CD14-positive monocyte (primary cell): Measurements from ENCODE around the gene IPMK. TPM values are rescaled to one million over a fixed set of nuclear protein-coding genes. Genes with fewer than 3 reads are reported as not detected.

Source experiments
- DNase-seq, 3 donors: peaks; one replicate each; pipeline ENCODE4 v3.0.0-alpha.2; 2011 to 2022
- H2AFZ ChIP-seq: 2 replicates; pipeline ENCODE4 v1.6.0; 2012; ENCODE audit warnings: mild to moderate bottlenecking, low read depth, low read length, inconsistent platforms; ENCODE audit not compliant: insufficient read depth, poor library complexity, severe bottlenecking
- H3K27ac ChIP-seq, 2 donors: 1 replicate in 1 of 2; 2 replicates in 1 of 2; pipeline ENCODE4 v1.5.1; 2012 to 2013; ENCODE audit warnings: low read length in 2 of 2, control low read depth in 1 of 2, inconsistent platforms in 1 of 2, low read depth in 1 of 2, mild to moderate bottlenecking in 1 of 2
- H3K27me3 ChIP-seq, 2 donors: one replicate each; pipeline versions ENCODE4 v1.6.0 to v1.6.1; 2011 to 2013; ENCODE audit warnings: low read length in 2 of 2; ENCODE audit not compliant: control insufficient read depth in 2 of 2, insufficient read depth in 2 of 2
- H3K36me3 ChIP-seq, 2 donors: replicated peaks in 1 of 2; 1 replicate in 1 of 2; 2 replicates in 1 of 2; pipeline versions ENCODE4 v1.5.1 to v1.6.1; 2012 to 2013; ENCODE audit warnings: low read length in 2 of 2, control low read depth in 1 of 2, inconsistent platforms in 1 of 2, mild to moderate bottlenecking in 1 of 2; ENCODE audit not compliant: insufficient read depth in 2 of 2, control insufficient read depth in 1 of 2
- H3K4me1 ChIP-seq, 2 donors: 1 replicate in 1 of 2; 2 replicates in 1 of 2; pipeline versions ENCODE4 v1.5.1 to v1.6.1; 2012 to 2013; ENCODE audit warnings: low read length in 2 of 2, control low read depth in 1 of 2, inconsistent platforms in 1 of 2, mild to moderate bottlenecking in 1 of 2, moderate library complexity in 1 of 2; ENCODE audit not compliant: insufficient read depth in 2 of 2, control insufficient read depth in 1 of 2
- H3K4me2 ChIP-seq: replicated peaks from 2 replicates; pipeline ENCODE3; 2012; ENCODE audit warnings: low read length, moderate library complexity, mild to moderate bottlenecking; ENCODE audit not compliant: poor library complexity, severe bottlenecking; ENCODE audit errors: extremely low read depth
- H3K4me3 ChIP-seq, 3 experiments: fragments of 200-600 bp in 1 of 3; sonication (generic) in 1 of 3; replicated peaks in 1 of 3; 1 replicate in 2 of 3; 2 replicates in 1 of 3; pipeline ENCODE4 v1.5.1; 2011 to 2013; ENCODE audit warnings: low read length in 3 of 3, mild to moderate bottlenecking in 3 of 3, control low read depth in 2 of 3, low read depth in 2 of 3, inconsistent platforms in 1 of 3, moderate library complexity in 1 of 3
- H3K79me2 ChIP-seq: 2 replicates; pipeline ENCODE4 v1.6.0; 2012; ENCODE audit warnings: mild to moderate bottlenecking, control low read depth, inconsistent platforms, low read length, moderate library complexity; ENCODE audit not compliant: insufficient read depth
- H3K9ac ChIP-seq: 2 replicates; pipeline ENCODE4 v1.6.0; 2017; ENCODE audit warnings: low read length, mild to moderate bottlenecking; ENCODE audit not compliant: insufficient read depth, poor library complexity, severe bottlenecking
- H3K9me3 ChIP-seq, 2 donors: replicated peaks in 1 of 2; 1 replicate in 1 of 2; 2 replicates in 1 of 2; pipeline versions ENCODE4 v1.5.1 to v1.6.1; 2012 to 2013; ENCODE audit warnings: low read length in 2 of 2, control low read depth in 1 of 2; ENCODE audit not compliant: control insufficient read depth in 1 of 2, insufficient read depth in 1 of 2
- H4K20me1 ChIP-seq: 2 replicates; pipeline ENCODE4 v1.6.0; 2012; ENCODE audit warnings: mild to moderate bottlenecking, low read length, control low read depth, moderate library complexity; ENCODE audit not compliant: insufficient read depth
- H3K27ac Mint-ChIP-seq, 7 donors: one replicate each; pipeline ENCODE4 v1.8.0; 2020; ENCODE audit warnings: mild to moderate bottlenecking in 7 of 7, mixed read lengths in 7 of 7, moderate library complexity in 6 of 7, inconsistent platforms in 2 of 7
- H3K27me3 Mint-ChIP-seq, 3 donors: one replicate each; pipeline ENCODE4 v1.8.0; 2021 to 2022; ENCODE audit warnings: low read depth in 3 of 3, mild to moderate bottlenecking in 3 of 3, mixed read lengths in 3 of 3, moderate library complexity in 3 of 3, inconsistent platforms in 1 of 3
- H3K36me3 Mint-ChIP-seq, 2 donors: one replicate each; pipeline ENCODE4 v1.8.0; 2020; ENCODE audit warnings: mixed read lengths in 2 of 2, inconsistent platforms in 1 of 2, mild to moderate bottlenecking in 1 of 2
- H3K4me1 Mint-ChIP-seq: one replicate; pipeline ENCODE4 v1.8.0; 2020; ENCODE audit warnings: mild to moderate bottlenecking, mixed read lengths
- H3K4me3 Mint-ChIP-seq, 2 donors: one replicate each; pipeline ENCODE4 v1.8.0; 2020; ENCODE audit warnings: mild to moderate bottlenecking in 2 of 2, mixed read lengths in 2 of 2, moderate library complexity in 1 of 2
- H3K9me3 Mint-ChIP-seq, 7 donors: one replicate each; pipeline ENCODE4 v1.8.0; 2020 to 2022; ENCODE audit warnings: mixed read lengths in 7 of 7, mild to moderate bottlenecking in 6 of 7, moderate library complexity in 6 of 7, inconsistent platforms in 2 of 7
- WGBS: methylation state at CpG from one replicate; pipeline ENCODE4 v1.1.5; 2013; ENCODE audit warnings: missing lambda C conversion rate; ENCODE audit not compliant: insufficient coverage; 5-methylcytosine and 5-hydroxymethylcytosine counted together
- intact Hi-C, 2 donors: fragments of 100-400 bp; cut with micrococcal nuclease; formaldehyde crosslinking; loops; one replicate each; pipeline versions ENCODE4 v1.15.0 to v1.15.1; 2023
- polyA plus RNA-seq, 3 donors: library from polyadenylated mRNA; depleted of rRNA in 1 of 3; unstranded in 2 of 3; stranded (reverse) in 1 of 3; fragments of 300-500 nt in 2 of 3; fragments of >200 nt in 1 of 3; fragmentation: Illumina TruSeq in 2 of 3; gene quantifications; 1 replicate in 2 of 3; 2 replicates in 1 of 3; pipeline ENCODE4 v1.2.3, GENCODE V29; 2012 to 2021
- TF ChIP-seq, protein P1 (sequence below): fragments of 200-600 bp; IDR thresholded peaks from one replicate; pipeline ENCODE4 v1.8.0; 2022; ENCODE audit warnings: antibody characterized with exemption, mild to moderate bottlenecking

The IPMK gene
- polyA plus RNA-seq, 3 donors, result 6.1 to 10.9 (median 8.8) TPM

DNA sequence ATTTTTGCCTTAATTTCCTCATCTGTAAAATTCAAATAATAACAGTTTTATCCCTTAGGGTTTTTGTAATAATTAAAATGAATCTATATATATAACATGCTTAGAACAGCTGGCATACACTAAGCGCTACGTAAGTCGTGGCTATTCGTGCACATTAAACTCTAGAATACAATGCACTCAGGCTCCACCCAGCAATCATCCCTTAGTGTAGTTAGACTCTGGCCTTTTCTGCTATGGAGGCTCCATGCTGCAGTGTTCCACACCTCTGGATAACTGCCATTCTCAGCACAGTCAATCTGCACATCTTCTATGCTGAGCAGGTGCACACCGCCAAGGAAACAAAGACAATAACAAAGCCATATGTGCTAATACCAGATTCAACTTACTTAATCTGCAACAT lies 92.9 kb downstream of the IPMK start:
- H3K9ac ChIP-seq, result no peak overlapping the region
- H2AFZ ChIP-seq, result no peak overlapping the region
- no peaks in the 10 kb centered on the region for H3K9me3 ChIP-seq
- no peaks in the 10 kb centered on the region for H3K4me1 ChIP-seq
- H3K27ac Mint-ChIP-seq, result no peak overlapping the region
- no peak for DNase-seq
- intact Hi-C loops, result loop anchor here (5.0 kb wide), 1 partner anchor 117 kb away; no protein-coding TSS in a partner anchor
- H3K4me3 ChIP-seq, result no peak overlapping the region
- H3K27ac ChIP-seq, result no peak overlapping the region
- H3K9me3 Mint-ChIP-seq, result peaks cover 0 to 4% (median 0%) of the 10 kb centered on the region in 7 donors
- H3K27me3 Mint-ChIP-seq, result peaks cover 0 to 4% (median 3%) of the 10 kb centered on the region in 3 donors
- H3K79me2 ChIP-seq, result no peaks in the 10 kb centered on the region
- no peaks in the 10 kb centered on the region for H3K4me1 Mint-ChIP-seq
- peaks cover 0 to 2% of the 10 kb centered on the region in 2 donors for H3K27me3 ChIP-seq
- WGBS, result 96% methylated on average over 4 of the region's 5 CpGs
- no peak overlapping the region for H3K4me2 ChIP-seq
- no peaks in the 10 kb centered on the region for H3K36me3 ChIP-seq
- no peak overlapping the region for H3K4me3 Mint-ChIP-seq
- H3K36me3 Mint-ChIP-seq, result no peaks in the 10 kb centered on the region
- TF ChIP-seq, protein P1, sequence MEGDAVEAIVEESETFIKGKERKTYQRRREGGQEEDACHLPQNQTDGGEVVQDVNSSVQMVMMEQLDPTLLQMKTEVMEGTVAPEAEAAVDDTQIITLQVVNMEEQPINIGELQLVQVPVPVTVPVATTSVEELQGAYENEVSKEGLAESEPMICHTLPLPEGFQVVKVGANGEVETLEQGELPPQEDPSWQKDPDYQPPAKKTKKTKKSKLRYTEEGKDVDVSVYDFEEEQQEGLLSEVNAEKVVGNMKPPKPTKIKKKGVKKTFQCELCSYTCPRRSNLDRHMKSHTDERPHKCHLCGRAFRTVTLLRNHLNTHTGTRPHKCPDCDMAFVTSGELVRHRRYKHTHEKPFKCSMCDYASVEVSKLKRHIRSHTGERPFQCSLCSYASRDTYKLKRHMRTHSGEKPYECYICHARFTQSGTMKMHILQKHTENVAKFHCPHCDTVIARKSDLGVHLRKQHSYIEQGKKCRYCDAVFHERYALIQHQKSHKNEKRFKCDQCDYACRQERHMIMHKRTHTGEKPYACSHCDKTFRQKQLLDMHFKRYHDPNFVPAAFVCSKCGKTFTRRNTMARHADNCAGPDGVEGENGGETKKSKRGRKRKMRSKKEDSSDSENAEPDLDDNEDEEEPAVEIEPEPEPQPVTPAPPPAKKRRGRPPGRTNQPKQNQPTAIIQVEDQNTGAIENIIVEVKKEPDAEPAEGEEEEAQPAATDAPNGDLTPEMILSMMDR, result no peak
- no peaks in the 10 kb centered on the region for H4K20me1 ChIP-seq

DNA sequence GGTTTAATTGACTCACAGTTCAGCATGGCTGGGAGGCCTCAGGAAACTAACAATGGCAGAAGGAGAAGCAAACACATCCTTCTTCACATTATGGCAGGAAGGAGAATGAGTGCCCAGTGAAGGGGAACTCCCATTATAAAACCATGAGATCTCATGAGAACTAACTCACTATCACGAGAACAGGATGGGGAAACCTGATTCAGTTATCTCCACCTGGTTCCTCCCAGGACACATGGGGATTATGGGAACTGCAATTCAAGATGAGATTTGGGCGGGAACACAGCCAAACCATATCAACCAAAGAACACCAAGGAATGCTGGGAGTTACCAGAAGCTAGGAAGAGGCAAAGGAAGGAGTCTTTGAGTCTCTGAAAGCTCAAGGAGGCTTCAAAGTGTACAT lies 94.3 kb downstream of the IPMK start:
- Histone ChIP-seq H3K27ac (no peak overlapping the region), H3K27me3 (peaks cover 0 to 2% of the 10 kb centered on the region in 2 donors), H3K4me1 (no peaks in the 10 kb centered on the region), H2AFZ (no peak overlapping the region), H3K9me3 (no peaks in the 10 kb centered on the region), H3K4me2 (no peak overlapping the region), H3K36me3 (no peaks in the 10 kb centered on the region), H3K4me3 (no peak overlapping the region), H4K20me1 (no peaks in the 10 kb centered on the region), H3K79me2 (no peaks in the 10 kb centered on the region), H3K9ac (no peak overlapping the region)
- Mint-ChIP-seq H3K9me3 (peaks cover 0 to 4% (median 0%) of the 10 kb centered on the region in 7 donors), H3K4me3 (no peak overlapping the region), H3K4me1 (no peaks in the 10 kb centered on the region), H3K36me3 (no peaks in the 10 kb centered on the region), H3K27me3 (peaks cover 0 to 4% (median 3%) of the 10 kb centered on the region in 3 donors), H3K27ac (no peak overlapping the region)
- WGBS, result no CpG with 5 or more reads among the region's 2 CpGs
- intact Hi-C loops, result no loop called here
- TF ChIP-seq, protein P1, result no peak
- DNase-seq, result no peak
